GM21381 (cell line): ENCODE measurements around the gene ATOX1.

Experiments
- ATAC-seq: cut with Tn5 transposase; IDR thresholded peaks from one replicate; pipeline ENCODE4 v1.9.1; 2021; ENCODE audit warnings: mild to moderate bottlenecking, moderate library complexity; ENCODE audit not compliant: unreplicated experiment

The ATOX1 gene

GRCh38 chr5:151770383-151771258 is 12.2 kb upstream of the ATOX1 start:
- ATAC-seq: peak; percentile 22

DNA sequence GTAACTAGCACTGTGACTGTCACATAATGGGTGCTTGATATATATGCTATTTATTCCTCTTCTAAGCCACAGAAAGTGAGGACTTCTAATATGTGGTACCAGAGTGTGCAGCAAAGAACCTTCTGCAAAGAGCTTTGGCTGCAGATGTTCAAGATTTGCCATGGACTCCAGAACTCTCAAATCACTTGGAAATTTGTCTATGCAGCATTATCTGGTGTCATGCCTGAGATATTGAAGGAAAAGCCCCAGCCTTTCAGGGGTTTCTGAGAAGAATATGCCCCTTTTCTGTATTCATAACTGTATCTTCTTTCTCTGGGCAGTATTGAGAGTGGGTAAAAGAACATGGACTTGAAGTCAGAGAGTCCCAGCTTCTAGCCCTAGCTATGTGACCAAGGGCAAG is 8.5 kb upstream of the ATOX1 start:
- ATAC-seq: no peak

- no peak for ATAC-seq
Observed at GRCh38 chr5:151764801-151765200, 6.4 kb upstream of the ATOX1 start.

- ATAC-seq: peak; percentile 9
Observed at GRCh38 chr5:151758141-151758429, 346 bp downstream of the ATOX1 start.

- ATAC-seq: peak; percentile 8
Observed at GRCh38 chr5:151757233-151758140, 944 bp downstream of the ATOX1 start.

- ATAC-seq: no peak
Observed at GRCh38 chr5:151755383-151755782, 3.0 kb downstream of the ATOX1 start.

- no peak for ATAC-seq
Observed at GRCh38 chr5:151751593-151751992, 6.8 kb downstream of the ATOX1 start.

GRCh38 chr5:151751091-151751490 is 7.3 kb downstream of the ATOX1 start:
- ATAC-seq: no peak

- no peak for ATAC-seq
Observed at GRCh38 chr5:151750121-151750520, 8.3 kb downstream of the ATOX1 start.

DNA sequence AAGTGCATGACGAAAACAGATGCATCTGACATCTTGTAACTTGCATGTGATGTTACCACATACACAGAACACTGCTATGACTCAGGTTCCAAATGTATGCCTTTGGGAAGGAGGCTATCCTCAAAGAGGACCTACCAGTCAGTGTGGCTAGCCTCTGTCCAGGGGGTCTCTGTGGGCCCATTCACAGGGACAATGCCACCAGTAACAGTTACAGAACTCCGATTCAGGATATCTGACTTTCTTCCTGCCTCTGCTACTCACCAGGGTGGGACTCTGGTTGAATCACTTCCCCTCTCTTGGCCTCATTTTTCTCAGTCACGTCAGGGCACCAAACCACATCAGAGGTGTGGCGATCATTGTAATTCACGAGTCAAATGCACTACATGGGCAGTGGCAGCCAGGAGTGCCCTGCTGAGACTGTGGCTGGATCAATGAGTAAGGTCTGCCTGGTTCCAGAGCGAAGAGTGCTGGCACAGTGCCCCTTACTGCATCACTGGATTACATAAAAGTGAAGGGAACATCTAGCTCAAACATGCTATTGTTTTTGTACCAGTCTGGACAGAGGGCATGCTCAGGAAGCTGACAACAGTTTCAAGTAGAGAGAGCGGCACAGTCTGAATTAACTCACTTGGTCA is 13.2 kb downstream of the ATOX1 start:
- ATAC-seq: peak; percentile 59

GRCh38 chr5:151743530-151743929 is 14.9 kb downstream of the ATOX1 start:
- ATAC-seq: no peak

DNA sequence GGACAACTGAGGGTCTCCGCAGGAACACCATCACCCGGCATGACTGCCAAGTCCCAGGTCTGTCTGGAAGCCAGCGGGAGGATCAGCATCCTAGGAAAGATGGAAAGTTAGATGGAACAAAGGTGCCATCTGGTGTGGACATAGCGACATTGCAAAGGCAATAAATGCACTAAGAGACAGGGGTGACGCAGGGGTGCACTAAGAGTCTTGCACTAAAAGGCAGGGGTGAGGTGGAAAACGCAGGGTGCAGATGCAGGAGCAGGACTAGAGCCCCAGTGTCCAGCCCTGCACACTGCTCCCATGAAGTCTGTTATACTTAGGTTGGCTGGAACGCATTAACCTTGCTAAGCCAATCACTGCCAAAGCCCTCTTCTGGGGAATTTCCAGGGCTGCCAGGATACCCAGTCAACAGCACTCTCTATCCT is 15.5 kb downstream of the ATOX1 start:
- no peak for ATAC-seq

DNA sequence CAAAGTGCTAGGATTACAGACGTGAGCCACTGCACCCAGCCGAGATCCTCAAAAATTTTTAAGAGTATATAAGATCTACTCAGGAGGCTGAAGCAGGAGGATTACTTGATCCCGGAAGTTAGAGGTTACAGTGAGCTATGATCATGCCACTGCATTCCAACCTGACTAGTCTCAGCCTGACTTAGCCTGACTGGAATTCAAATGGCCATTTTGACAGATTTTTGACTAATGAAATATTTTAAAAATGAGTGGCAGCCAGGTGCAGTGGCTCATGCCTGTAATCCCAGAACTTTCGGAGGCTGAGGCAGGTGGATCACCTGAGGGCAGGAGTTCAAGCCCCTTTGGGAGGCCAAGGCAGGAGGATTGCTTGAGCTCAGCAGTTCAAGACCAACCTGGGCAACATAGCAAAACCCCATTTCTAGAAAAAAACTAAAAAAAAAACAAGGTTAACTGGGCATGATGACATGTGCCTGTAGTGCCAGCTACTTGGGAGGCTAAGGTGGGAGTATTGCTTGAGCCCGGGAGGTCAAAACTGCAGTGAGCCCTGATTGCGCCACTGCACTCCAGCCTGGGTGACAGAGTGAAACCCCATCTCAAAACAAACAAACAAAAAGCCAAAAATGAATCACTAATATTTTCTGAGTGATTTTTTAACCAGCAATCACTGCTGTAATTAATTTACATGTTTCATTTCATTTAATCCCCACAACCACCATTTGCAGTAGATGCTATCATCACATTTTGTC is 16.6 kb downstream of the ATOX1 start:
- ATAC-seq: no peak

DNA sequence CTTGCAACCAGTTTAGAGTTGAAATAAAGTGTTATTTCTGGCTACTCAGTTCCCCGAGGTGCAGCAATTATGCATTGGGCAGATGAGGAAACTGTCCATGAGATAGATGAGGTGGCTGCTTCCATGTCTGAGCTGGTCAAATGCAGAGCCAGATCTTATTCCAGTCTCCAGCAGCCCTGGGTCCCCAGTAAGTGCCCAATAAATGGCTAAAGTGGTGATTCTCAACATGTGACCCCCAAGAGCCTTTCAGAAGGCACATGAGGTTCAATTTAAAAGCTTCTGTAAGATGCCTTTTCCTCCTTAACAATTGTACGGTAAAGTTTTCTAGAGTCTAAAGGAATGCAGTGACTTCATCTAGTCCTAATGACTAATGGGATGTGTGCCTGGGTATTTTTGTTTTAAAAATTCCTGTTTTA is 17.5 kb downstream of the ATOX1 start:
- peak; percentile 9 for ATAC-seq

DNA sequence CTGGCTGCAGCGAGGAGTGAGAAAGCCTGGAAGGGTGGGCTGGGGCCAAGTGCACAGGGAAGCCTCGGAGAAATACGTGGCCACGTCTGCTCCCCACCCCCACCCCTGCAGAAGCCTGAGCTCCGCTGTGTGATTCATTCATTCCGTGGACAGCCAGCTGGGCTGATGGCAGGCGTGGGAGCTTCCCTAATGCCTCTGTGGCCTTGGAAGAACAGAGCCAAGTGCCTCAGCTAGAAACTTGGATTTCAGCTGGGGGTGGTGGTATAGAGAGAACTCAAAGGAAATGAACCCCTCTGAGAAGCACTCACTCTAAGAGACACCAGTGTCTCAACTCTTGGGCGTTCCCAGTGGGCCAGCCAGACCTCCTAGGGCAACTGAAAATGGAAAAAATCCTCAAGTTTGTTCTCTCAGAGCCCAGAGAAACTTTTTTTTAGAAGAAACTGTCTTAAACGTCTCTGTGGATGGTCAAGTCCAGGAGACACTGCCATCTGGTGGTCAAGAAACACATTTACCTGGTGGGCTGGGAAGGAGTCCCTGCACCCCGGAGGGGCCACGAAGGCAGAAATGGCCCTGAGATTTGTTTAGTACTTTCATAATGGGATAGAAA is 18.0 kb downstream of the ATOX1 start:
- ATAC-seq: peak; percentile 51

- no peak for ATAC-seq
Observed at GRCh38 chr5:151739939-151740335, 18.5 kb downstream of the ATOX1 start.

- ATAC-seq: no peak
Observed at GRCh38 chr5:151739395-151739794, 19.0 kb downstream of the ATOX1 start.

DNA sequence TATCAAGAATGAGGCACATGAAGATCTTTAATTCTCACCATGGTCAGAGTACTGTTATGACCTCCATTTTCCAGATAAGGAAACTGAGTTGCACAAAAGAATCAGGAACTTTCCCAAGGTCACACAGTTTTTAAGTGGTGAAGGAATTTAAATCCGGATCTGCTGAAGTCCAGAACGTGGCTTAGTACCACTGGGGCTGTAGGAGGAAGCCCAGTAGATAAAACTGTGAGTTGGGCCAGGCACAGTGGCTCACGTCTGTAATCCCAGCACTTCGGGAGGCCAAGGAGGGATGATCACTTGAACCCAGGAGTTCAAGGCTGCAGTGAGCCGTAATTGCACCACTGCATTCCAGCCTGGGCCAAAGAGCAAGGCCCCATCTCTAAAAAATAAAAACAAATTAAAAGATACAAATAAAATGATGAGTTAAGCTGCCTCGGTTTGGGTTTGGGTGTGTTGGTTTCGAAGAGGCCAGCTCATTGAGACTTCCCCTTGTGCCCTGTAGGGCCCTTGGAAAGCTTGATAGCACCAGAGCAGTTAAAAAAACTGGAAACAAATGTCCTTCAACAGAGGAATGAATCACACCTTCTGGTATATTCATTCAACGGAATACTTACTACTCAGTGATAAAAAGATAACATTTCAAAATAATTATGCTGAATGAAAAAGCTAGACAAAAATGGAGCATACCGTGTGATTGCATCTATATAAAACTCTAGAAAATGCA is 20.1 kb downstream of the ATOX1 start:
- ATAC-seq: no peak

DNA sequence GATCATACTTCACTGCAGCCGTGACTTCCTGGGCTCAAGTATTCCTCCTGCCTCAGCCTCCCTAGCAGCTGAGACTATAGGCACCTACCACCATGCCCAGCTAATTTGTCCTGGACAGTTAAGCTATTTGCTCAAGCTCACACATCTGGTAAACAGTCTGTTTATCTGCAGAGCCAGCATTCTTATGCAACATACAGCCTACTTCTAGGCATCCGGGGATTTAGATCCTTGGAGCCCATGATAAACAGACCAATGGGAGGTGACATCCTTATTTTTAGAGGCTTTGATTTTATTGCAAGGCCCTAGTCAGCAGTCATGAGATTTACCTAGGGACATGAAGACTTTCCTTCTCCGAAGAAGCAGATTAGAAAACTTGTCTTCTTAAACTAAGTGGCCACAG is 21.0 kb downstream of the ATOX1 start:
- no peak for ATAC-seq

- no peak for ATAC-seq
Observed at GRCh38 chr5:151735646-151736045, 22.8 kb downstream of the ATOX1 start.
